IPS-11a (cell line): ENCODE data around the gene HNRNPH1.

Experiments
- H3K4me3 ChIP-seq: one replicate; pipeline ENCODE4 v1.5.1; 2013; ENCODE audit warnings: low read depth, low read length, control low read depth

The HNRNPH1 gene

DNA sequence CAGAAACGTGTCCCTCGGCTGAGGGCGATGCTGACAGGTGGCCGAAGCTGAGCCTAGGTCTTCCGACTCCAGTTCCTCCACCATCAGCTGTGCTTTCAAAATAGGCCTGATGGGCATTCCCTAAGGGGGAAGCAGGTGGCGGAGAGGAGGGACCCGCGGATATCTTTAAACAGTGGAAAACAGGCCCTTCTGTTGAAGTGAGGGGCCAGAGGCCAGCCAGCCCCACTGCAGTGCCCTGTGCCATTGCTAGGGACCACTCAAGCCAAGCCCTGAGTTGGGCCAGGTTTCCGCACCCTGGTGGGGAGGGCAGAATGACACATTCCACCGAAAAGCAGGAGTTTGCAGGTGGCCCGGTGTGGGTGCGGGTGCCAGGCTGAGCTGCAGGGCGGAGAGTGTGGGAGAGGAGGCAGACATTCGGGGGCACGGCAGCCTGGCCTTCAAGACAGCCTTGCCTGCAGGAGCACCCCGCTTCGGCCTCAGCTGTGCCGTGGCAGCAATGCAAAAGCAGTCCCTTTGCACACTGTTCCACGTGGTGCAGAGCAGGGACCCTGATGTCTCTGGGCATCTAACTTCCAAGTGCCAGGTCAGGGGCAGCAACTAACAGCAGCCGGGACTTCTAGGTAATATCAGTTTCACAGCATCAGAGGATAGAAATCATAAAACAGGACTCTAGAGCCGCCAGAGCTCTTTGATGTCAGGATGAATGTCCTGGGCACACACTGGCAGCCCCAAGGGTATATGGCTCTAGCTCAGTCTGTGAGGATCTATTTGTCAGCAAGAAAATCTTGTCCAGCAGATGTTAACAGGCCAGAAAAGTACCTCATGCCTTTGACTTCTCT is 17.2 kb downstream of the HNRNPH1 start:
- no peak overlapping the region for H3K4me3 ChIP-seq

DNA sequence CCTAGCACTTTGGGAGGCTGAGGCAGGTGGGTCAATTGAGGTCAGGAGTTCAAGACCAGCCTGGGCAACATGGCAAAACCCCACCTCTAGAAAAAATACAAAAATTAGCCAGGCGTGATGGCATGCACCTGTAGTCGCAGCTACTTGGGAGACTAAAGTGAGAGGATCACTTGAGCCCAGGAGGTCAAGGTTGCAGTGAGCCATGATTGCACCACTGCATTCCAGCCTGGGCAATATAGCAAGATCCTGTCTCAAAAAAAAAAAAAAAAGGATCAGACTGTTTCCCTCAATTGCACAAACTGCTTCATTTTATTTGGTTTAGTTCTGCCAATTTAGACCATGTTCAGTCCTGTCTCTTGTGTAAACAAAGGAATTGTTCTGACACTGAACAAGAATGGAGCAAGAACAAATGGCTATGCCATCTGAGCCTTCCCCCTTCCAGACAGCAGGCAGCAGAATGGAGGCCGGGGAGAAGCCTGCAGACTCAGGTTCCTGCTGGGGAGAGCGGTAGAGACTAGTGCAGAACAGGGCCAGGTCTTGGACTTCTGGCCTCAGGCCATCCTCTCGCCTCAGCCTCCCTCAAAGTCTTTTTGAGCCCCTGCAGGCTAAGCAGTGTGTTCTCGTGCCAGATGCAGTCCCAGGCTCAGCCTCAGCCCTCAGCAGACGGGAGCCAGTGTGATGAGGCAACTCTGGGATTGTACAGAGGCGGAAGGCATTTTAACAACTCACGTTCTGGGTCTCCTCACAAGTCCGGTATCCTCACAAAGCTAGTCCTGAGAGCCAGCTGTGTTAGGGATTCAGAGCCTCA is 18.2 kb downstream of the HNRNPH1 start:
- no peak overlapping the region for H3K4me3 ChIP-seq

DNA sequence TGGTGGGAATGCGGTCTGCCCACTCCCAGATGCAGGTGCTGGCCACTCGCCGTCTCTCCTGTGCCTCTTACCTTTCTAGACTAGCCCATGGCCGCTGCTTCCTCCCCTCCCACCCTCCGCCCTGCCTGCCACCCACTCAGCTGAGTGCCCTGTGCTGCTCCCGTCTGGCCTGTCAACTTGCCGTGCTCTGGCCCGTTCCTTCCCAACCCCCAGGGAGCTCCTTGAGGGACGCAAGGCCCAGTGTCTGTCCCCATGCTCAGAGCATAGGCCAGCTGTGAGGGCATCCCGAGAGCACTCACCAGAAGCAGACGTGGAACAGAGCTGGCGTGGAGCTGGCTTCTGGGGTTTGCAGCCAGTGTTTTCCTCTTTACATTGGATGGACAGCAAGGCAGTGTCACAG is 20.2 kb downstream of the HNRNPH1 start:
- no peak overlapping the region for H3K4me3 ChIP-seq

DNA sequence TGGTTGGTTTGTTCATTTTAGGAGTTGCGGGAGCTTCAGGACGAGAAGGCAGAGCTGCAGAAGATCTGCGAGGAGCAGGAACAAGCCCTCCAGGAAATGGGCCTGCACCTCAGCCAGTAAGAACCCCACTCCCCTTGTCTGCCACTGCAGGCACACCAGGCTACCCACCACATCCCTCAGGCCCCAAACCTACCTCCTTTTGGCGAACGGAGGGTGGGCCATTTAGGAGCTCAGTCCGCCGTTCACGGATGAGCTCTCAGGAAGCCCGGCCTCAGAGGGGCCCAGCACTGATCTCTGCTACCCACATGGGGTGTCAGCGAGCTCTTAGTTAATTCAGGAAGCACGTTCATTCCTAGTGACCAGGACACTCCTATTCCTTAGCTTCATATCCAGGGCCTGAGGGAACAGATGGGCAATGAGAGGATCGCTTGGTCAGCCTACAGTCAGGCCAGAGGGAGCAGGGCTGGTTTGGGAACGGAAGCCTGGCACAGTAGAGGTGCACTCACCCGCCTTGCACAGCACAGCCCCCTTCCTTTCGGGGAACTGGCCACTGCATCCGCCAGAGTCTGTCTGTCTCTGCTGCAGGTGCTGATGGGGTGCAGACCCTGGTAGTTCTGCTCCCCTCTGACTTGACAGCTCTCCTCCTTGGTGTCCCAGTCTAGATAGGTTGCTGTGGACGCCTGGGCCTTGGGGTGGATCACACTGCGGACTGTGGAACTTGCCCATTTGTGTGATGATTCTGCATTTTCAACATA is 21.4 kb downstream of the HNRNPH1 start:
- no peak overlapping the region for H3K4me3 ChIP-seq

DNA sequence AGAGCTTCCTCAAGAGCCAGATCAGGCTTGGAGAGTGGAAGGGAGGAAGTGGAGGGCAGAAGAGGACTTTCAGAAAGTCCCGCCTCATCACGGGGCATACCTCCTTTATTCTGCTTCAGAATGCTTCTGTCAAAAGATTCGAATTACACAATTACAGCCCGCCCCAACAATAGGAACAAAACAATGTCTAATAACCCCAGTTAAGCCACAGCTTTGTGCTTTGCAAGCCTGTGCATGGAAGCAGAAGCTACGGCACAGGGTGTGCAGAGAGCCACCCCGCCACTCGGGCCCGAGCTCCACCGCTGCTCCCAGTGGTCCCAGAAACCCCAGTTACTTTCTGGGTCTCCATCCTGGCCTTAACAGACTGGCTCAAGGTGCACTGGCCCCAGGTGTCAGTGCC is 23.5 kb downstream of the HNRNPH1 start:
- H3K4me3 ChIP-seq: no peak overlapping the region

DNA sequence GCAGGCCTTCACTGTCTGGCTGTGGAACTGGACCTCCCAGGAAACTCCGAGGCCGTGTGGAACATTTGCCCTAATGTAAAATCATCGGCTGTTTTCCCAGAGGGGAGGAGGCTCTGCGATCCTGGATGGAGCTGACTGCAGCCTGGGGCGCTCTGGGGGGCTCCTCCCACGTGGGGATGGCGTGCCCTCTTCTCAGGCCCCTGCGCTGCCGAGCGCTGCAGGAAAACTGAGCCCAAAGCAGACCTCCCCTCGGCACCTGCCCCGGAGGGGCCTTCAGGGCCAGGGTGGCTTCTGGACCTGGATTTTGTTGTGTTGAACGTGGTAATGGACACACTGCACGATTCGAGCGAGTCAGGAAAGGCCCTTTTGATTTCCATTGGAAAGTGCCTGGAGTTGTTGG is 23.9 kb downstream of the HNRNPH1 start:
- H3K4me3 ChIP-seq: no peak overlapping the region

DNA sequence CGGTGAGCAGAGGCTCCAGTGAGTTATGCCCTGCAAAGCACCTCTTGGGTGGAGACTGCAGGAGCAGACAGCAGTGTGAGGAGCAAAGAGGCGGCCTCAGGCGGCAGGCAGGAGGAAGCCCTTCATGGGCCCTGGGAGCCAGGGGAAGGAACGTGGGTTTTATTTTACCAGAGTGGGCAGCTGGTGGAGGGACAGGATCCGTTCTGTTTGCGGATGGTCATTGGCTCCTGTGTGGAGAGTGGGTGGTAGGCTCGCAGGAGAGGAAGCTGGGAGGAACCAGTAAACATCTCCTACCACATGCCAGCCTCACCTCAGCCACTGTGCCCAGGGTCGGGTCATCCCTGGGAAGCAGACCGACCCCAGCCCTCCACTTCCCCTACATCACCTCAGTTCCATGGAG is 24.4 kb downstream of the HNRNPH1 start:
- no peak overlapping the region for H3K4me3 ChIP-seq

DNA sequence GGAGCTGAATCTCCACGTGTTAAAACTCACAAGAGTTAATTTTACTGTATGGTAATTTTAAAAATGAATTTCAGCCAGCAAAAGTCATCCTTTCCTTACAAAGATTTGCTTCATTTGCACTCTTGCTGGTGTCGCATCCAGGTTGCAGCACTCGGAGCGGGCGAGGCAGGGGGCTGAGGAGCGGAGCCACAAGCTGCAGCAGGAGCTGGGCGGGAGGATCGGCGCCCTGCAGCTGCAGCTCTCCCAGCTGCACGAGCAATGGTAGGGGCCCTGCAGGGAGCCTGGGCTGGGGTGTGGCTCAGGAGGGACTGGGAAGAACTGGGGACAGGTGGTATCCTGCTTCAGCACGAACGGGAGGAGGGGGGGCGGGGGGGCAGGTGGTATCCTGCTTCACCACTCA is 27.1 kb downstream of the HNRNPH1 start:
- no peak overlapping the region for H3K4me3 ChIP-seq

DNA sequence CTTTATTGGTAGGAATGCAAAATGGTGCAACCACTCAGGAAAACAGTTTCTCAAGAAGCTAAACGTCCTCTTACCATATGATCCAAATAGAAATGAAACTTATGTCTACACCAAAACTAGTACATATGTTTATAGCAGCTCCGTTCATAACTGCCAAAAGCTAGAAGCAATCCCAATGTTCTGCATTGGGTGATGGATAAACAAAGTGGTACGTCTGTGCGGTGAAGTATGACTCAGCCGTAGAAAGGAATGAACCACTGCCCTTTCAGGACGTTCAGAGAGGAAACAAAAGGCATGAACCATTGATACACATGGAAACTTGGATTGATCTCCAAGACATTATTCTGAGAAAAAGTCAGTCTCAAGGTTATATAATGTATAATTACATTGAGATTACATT is 27.6 kb downstream of the HNRNPH1 start:
- H3K4me3 ChIP-seq: no peak overlapping the region

DNA sequence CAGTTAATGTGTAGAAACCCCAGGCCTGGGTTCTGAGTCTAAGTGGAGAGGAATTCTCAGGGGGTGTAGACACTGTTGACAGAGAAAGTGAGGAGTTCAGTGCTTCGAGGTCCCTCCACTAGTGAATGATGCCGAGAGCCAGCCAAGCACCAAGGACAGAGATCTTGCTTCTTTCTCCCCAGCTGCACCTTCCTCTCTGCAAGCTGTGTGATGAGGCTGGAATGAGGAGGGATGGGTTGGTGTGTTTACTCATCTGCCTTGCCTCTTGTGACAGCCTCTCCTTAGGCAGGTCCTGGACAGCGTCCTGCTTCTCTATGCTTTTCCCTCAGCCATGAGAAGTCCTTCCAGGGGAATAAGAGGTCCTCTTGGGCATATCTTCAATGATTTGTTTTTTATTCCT is 35.3 kb downstream of the HNRNPH1 start:
- H3K4me3 ChIP-seq: no peak overlapping the region

DNA sequence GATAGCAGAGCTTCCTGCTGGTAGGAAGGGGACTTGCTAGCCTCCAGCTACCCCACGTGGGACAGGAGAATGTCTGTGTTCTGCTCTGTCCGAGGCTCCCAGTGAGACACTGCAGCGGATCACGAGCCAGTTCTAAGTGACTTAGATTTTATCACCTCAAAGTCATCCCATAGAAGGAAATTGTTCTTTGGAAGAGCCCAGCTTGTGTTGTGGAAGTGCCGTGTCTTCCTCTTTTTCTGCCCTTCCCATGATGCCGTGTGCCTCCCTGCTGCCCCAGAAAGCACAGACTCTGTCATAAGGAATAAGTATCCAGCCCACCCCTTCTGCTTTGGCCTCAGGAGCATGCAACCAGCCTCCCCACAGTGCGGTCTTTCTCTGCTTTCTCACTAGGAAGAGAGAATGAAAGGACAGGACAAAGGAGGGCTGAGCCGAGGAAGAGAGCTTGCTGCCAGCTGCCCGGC is 37.5 kb downstream of the HNRNPH1 start:
- H3K4me3 ChIP-seq: no peak overlapping the region

DNA sequence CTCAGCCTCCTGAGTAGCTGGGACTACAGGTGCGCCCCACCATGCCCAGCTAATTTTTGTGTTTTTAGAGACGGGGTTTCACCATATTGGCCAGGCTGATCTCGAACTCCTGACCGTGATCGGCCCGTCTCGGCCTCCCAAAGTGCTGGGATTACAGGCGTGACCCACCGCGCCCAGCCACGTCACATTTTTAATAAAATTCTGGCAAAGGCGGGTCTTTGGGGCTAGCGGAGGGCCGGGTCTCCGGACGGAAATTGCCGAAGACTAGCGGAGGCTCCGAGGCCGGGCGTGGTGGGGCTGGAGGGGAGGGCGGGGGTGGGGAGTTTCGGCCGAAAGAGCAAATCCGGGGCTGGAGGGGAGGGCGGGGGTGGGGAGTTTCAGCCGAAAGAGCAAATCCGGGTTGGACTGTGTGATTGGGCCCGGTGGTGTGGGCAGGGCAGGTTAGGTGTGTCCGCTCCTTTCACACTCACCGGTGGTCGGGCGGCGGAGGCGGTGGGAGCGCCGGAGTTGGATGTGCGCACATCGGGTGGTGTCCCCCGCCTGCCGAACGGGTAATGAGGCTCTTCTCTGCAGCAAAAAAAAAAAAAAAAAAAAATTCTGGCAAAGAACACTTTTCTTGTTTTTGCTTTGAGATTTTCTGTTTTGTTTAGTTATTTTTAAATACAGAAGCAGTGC is 46.0 kb downstream of the HNRNPH1 start:
- no peak overlapping the region for H3K4me3 ChIP-seq

DNA sequence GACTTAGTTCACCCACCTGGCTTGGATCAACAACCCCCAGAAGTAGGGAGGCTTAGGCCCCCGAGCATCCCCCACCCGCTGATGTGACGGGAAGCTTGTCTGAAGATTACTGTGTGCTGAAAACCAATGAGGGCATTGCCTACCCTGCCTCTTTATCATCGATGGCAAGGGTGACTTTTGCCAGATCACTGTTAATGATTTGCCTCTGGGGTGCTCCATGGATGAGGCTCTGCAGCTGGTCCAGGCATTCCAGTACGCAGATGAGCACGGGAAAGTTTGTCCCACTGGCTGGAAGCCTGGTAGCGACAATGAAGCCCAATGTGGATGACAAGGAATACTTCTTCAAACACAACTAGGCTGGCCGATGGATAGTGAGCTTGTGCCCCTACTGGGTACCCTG is 51.1 kb downstream of the HNRNPH1 start:
- H3K4me3 ChIP-seq: no peak overlapping the region

DNA sequence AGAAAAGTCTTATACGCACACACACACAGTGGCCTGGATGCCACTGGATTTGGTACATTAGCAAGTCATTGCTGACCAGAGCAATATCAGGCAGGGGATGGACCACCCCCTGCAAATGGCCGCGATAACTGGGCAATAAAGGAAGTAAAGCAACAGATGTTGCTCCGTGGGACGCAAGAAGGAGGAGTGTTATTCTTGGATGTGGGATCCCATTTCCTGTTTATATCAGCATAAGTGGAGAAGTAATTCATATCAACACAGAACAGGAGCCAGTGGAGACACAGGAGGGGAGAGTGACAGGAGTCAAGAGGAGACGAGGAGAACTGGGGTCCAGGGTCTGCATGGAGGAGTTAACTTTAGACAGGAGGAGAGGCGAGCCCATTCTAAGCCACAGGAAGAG is 54.8 kb downstream of the HNRNPH1 start:
- no peak overlapping the region for H3K4me3 ChIP-seq

DNA sequence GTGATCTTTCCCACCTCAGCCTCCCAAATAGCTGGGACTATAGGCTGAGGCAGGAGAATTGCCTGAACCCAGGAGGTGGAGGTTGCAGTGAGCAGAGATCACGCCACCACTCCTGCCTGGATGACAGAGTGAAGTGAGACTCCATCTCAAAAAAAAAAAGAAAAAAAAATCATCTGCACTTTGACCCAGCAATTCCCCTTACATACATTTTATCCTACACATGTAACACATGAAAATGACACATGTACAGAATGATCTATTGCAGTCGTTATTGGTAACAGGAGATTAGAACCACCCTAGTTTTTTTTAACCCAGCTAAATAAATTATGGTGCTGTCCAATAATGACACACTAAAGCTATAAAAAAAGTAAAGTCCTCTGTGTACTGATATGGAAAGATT is 58.9 kb downstream of the HNRNPH1 start:
- no peak overlapping the region for H3K4me3 ChIP-seq
